Testis (tissue), 3 donors: ENCODE data around the gene PAK3. TPM values are rescaled to one million over a fixed set of nuclear protein-coding genes. Genes with fewer than 3 reads are reported as not detected.

Experiments
- DNase-seq: peaks from one replicate; pipeline ENCODE4 v3.0.0-alpha.2; 2019
- H3K27ac ChIP-seq, 2 donors: fragments of 200-600 bp; sonication (generic); one replicate each; pipeline ENCODE4 v1.5.1; 2019
- H3K27me3 ChIP-seq: fragments of 200-600 bp; sonication (generic); one replicate; pipeline ENCODE4 v1.5.1; 2019
- H3K36me3 ChIP-seq: fragments of 200-600 bp; sonication (generic); one replicate; pipeline ENCODE4 v1.5.1; 2017; ENCODE audit warnings: low read depth; ENCODE audit errors: missing control alignments
- H3K4me1 ChIP-seq: fragments of 200-600 bp; sonication (generic); one replicate; pipeline ENCODE4 v1.5.1; 2019
- H3K4me3 ChIP-seq, 2 donors: fragments of 200-600 bp; sonication (generic); one replicate each; pipeline ENCODE4 v1.5.1; 2017 to 2019
- H3K9me3 ChIP-seq: fragments of 200-600 bp; sonication (generic); one replicate; pipeline ENCODE4 v1.5.1; 2017
- CTCF ChIP-seq, 3 experiments: fragments of 450-650 bp in 2 of 3; fragments of 200-600 bp in 1 of 3; sonication (generic) in 1 of 3; IDR thresholded peaks; one replicate each; pipeline ENCODE4 v1.5.1; 2016 to 2019; ENCODE audit warnings: antibody characterized with exemption in 3 of 3, mild to moderate bottlenecking in 2 of 3, moderate library complexity in 1 of 3
- POLR2A ChIP-seq: fragments of 450-650 bp; IDR thresholded peaks from one replicate; pipeline ENCODE4 v1.6.1; 2017; ENCODE audit warnings: antibody characterized with exemption, mild to moderate bottlenecking, moderate library complexity
- WGBS, 2 donors: methylation state at CpG; one replicate each; pipeline ENCODE4 v1.1.5; 2018; 5-methylcytosine and 5-hydroxymethylcytosine counted together
- intact Hi-C: fragments of 100-400 bp; cut with DNase I; formaldehyde crosslinking; loops from one replicate; pipeline ENCODE4 v1.15.1; 2023; ENCODE audit warnings: low total_unique reads
- polyA plus RNA-seq: library from polyadenylated mRNA; stranded (reverse); fragments of 350-450 nt; fragmentation: Illumina TruSeq; extraction: RNeasy Lipid Tissue Mini Kit (QIAGEN cat#74804); gene quantifications from one replicate; pipeline ENCODE4 v1.2.3, GENCODE V29; 2014; ENCODE audit warnings: low read depth, low replicate concordance; ENCODE audit not compliant: insufficient read depth
- total RNA-seq, 2 donors: library from RNA; depleted of rRNA; stranded (reverse); fragments of >200 nt; gene quantifications; one replicate each; pipeline ENCODE4 v1.2.3, GENCODE V29; 2016

Gene PAK3
- total and polyA plus RNA-seq, 3 donors from 2014 or later = 4.6 to 14.1 (median 10.7) TPM

GRCh38 chrX:111207851-111208250 is 111.9 kb downstream of the PAK3 start:
- intact Hi-C loops = no loop called here
- WGBS, 2 donors = 99 to 100% methylated on average over 8 of the region's 8 CpGs
- Histone ChIP-seq H3K27me3 (no peaks in the 10 kb centered on the region), H3K27ac (no peak overlapping the region), H3K4me1 (no peaks in the 10 kb centered on the region), H3K9me3 (no peaks in the 10 kb centered on the region), H3K36me3 (no peaks in the 10 kb centered on the region), H3K4me3 (no peak overlapping the region)
- DNase-seq = no peak
- TF ChIP-seq CTCF (IDR thresholded peaks at IDR 0.05) (no peak), POLR2A (no peak)

DNA sequence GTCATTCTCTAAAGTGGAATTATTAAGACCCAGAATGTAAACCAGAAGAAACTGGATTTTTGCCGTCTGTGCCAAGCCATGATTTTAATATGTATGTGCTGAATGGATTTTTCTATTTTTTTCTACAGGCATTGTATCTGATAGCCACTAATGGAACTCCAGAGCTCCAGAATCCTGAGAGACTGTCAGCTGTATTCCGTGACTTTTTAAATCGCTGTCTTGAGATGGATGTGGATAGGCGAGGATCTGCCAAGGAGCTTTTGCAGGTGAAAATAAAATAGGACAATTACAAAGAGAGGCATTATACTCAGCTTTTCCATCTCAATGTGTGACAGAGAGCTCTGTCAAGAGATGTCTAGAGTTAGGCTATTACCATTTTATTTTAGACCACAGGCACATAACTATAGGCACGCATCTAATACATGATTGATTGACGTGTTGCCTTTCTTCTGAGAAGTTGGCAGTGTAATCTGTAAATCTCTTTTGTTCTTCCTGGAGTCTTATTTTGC is 120.4 kb downstream of the PAK3 start:
- Histone ChIP-seq H3K4me1 (no peaks in the 10 kb centered on the region), H3K27me3 (no peaks in the 10 kb centered on the region), H3K9me3 (no peaks in the 10 kb centered on the region), H3K36me3 (no peaks in the 10 kb centered on the region), H3K4me3 (no peak overlapping the region), H3K27ac (no peak overlapping the region)
- WGBS, 2 donors = 96 to 99% methylated on average over 6 of the region's 6 CpGs
- no peak for DNase-seq
- no peak for TF ChIP-seq POLR2A
- no peak for TF ChIP-seq CTCF (IDR thresholded peaks at IDR 0.05)
- intact Hi-C loops = no loop called here

GRCh38 chrX:111244235-111244750 is 148.3 kb downstream of the PAK3 start:
- no peak overlapping the region for H3K27ac ChIP-seq
- TF ChIP-seq POLR2A (no peak), CTCF (IDR thresholded peaks at IDR 0.05) (peak in 2 of 3 experiments; percentile 25)
- WGBS, 2 donors = 61 to 64% methylated on average over 2 of the region's 2 CpGs
- no peak for DNase-seq
- H3K4me3 ChIP-seq = no peak overlapping the region
- no peaks in the 10 kb centered on the region for H3K9me3 ChIP-seq
- no peaks in the 10 kb centered on the region for H3K27me3 ChIP-seq
- no peaks in the 10 kb centered on the region for H3K4me1 ChIP-seq
- intact Hi-C loops = no loop called here
- no peaks in the 10 kb centered on the region for H3K36me3 ChIP-seq

GRCh38 chrX:111254896-111255693 is 159.1 kb downstream of the PAK3 start:
- no peak for DNase-seq
- intact Hi-C loops = no loop called here
- 90 to 91% methylated on average over 7 of the region's 7 CpGs for WGBS, 2 donors

More at GRCh38 chrX:111254896-111255693, 159.1 kb downstream of the PAK3 start:
- Histone ChIP-seq H3K4me3 (no peak overlapping the region), H3K4me1 (no peaks in the 10 kb centered on the region), H3K9me3 (no peaks in the 10 kb centered on the region), H3K36me3 (no peaks in the 10 kb centered on the region), H3K27ac (no peak overlapping the region), H3K27me3 (no peaks in the 10 kb centered on the region)
- TF ChIP-seq POLR2A (no peak), CTCF (IDR thresholded peaks at IDR 0.05) (no peak)
